ENCODE results near the gene PSD4. TPM values are rescaled to one million over a fixed set of nuclear protein-coding genes. Genes with fewer than 3 reads are reported as not detected.

The PSD4 gene
- total and polyA plus RNA-seq, 2 of the 8 experiments (the other 6 are each of a cell fraction or from before 2014, with no cell fraction given), result 0.53 to 1.2 TPM

- POLR2A ChIA-PET (ENCODE audit: partially characterized antibody), result interaction anchor here (0.8 to 2.0 kb wide), 3 partner anchors 9 to 42 kb away, joined by 3 to 7 read pairs (median 6); no protein-coding TSS in a partner anchor
- Histone ChIP-seq H3K27ac (ENCODE audit: low read depth, low read length) (no peak overlapping the region), H2BK15ac (ENCODE audit: low read length) (no peak overlapping the region), H3K4me3 (ENCODE audit: extremely low read depth in 1 of 4, insufficient read depth in 2 of 4, low read depth in 3 of 4, low read length in 4 of 4) (peak overlapping the region; percentile 38 to 61 (median 52); a peak in 7 of 8 replicates), H4K8ac (ENCODE audit: extremely low read depth, insufficient read depth, low read length) (no peak overlapping the region), H2BK20ac (ENCODE audit: low read length) (no peak overlapping the region), H3K4me1 (replicated peaks in 1 of 4; ENCODE audit: control insufficient read depth in 3 of 4, insufficient read depth in 4 of 4, low read length in 3 of 4) (peaks cover 1 to 10% (median 2%) of the 10 kb centered on the region in 4 experiments; a peak in 4 of 7 replicates), H2AK5ac (ENCODE audit: low read depth, low read length) (no peak overlapping the region), H4K20me1 (replicated peaks in 1 of 2; ENCODE audit: control insufficient read depth in 1 of 2, insufficient read depth in 2 of 2, low read length in 2 of 2) (no peaks in the 10 kb centered on the region), H3K23ac (ENCODE audit: insufficient read length) (no peak overlapping the region), H2BK12ac (ENCODE audit: low read depth, low read length) (no peak overlapping the region), H3K79me1 (ENCODE audit: low read depth, low read length) (no peaks in the 10 kb centered on the region), H2AFZ (ENCODE audit: low read length) (no peak overlapping the region), H3K14ac (ENCODE audit: insufficient read length) (no peak overlapping the region), H3K23me2 (ENCODE audit: low read depth, low read length) (peaks cover 4% of the 10 kb centered on the region; the same call in 1 of the 2 replicates), H3K9ac (replicated peaks in 1 of 4; ENCODE audit: extremely low read depth in 1 of 4, low read depth in 3 of 4, low read length in 3 of 4) (no peak overlapping the region; a peak in 1 of 7 replicates), H3K18ac (ENCODE audit: extremely low read depth, low read length) (no peak overlapping the region), H4K91ac (replicated peaks; ENCODE audit: insufficient read length, low read length) (no peak overlapping the region), H3K27me3 (replicated peaks in 1 of 4; ENCODE audit: control insufficient read depth in 3 of 4, extremely low read depth in 1 of 4, insufficient read depth in 3 of 4, low read length in 3 of 4) (peaks cover 2 to 14% (median 10%) of the 10 kb centered on the region in 4 experiments), H3K79me2 (ENCODE audit: control insufficient read depth in 1 of 2, insufficient read depth in 2 of 2, low read length in 2 of 2) (no peaks in the 10 kb centered on the region), H2BK120ac (replicated peaks; ENCODE audit: low read depth, low read length) (no peak overlapping the region), H3K9me3 (ENCODE audit: insufficient read depth in 2 of 2, low read depth in 1 of 2, low read length in 1 of 2) (no peaks in the 10 kb centered on the region), H3K4ac (replicated peaks; ENCODE audit: insufficient read length, low read depth, low read length) (no peak overlapping the region), H3K4me2 (ENCODE audit: insufficient read depth in 1 of 2, low read depth in 2 of 2, low read length in 2 of 2) (peak overlapping the region; percentile 69 to 70), H2BK5ac (ENCODE audit: low read depth, low read length) (no peak overlapping the region), H3K56ac (replicated peaks; ENCODE audit: insufficient read length, low read depth, low read length) (no peak overlapping the region), H4K5ac (ENCODE audit: insufficient read length, low read depth, low read length) (no peak overlapping the region), H3K36me3 (ENCODE audit: control insufficient read depth in 2 of 4, insufficient read depth in 4 of 4, low read length in 3 of 4) (no peaks in the 10 kb centered on the region)
- 38% methylated on average over 10 of the region's 10 CpGs; no CpG with 5 or more reads in 1 of the 2 experiments for WGBS, 2 experiments (ENCODE audit: extremely low coverage in 1 of 2, insufficient coverage in 1 of 2, insufficient read length in 1 of 2, insufficient replicate concordance in 2 of 2, low coverage in 1 of 2, low lambda C conversion rate in 2 of 2, missing lambda C conversion rate in 1 of 2)
- DNase-seq (ENCODE audit: low read depth in 1 of 2, low spot score in 2 of 2) (peak in 1 of 2 experiments; percentile 52), FAIRE-seq (peak; percentile 81)
- CTCF ChIA-PET (ENCODE audit: partially characterized antibody), result interaction anchor here (0.6 to 5.2 kb wide), 13 partner anchors 8 to 198 kb away, joined by 3 to 68 read pairs (median 4); no protein-coding TSS in a partner anchor
- TF ChIP-seq RXRA (IDR thresholded peaks at IDR 0.05; ENCODE audit: insufficient read depth, low read depth, low read length) (no peak), SP1 (IDR thresholded peaks at IDR 0.05; ENCODE audit: low read depth, low read length) (0 out of 2 replicates have a peak, but pooled peaks have one; percentile 10), ASH2L (IDR thresholded peaks at IDR 0.05; ENCODE audit: low read length) (peak; percentile 29), EZH2 (IDR thresholded peaks at IDR 0.05; ENCODE audit: low read depth, low read length, severe bottlenecking) (peak; percentile 10), JUND (IDR thresholded peaks at IDR 0.05; ENCODE audit: low read length) (no peak)
These were observed 17.3 kb upstream of the PSD4 start for GRCh38 chr2:113156278-113157117.
